ENCODE measurements around the gene JMY.
"Not testable (repeated sequence)": the region's sequence is repeated elsewhere in the genome, so short reads cannot be mapped to it uniquely, and the experiment has no call there.

Gene JMY

DNA sequence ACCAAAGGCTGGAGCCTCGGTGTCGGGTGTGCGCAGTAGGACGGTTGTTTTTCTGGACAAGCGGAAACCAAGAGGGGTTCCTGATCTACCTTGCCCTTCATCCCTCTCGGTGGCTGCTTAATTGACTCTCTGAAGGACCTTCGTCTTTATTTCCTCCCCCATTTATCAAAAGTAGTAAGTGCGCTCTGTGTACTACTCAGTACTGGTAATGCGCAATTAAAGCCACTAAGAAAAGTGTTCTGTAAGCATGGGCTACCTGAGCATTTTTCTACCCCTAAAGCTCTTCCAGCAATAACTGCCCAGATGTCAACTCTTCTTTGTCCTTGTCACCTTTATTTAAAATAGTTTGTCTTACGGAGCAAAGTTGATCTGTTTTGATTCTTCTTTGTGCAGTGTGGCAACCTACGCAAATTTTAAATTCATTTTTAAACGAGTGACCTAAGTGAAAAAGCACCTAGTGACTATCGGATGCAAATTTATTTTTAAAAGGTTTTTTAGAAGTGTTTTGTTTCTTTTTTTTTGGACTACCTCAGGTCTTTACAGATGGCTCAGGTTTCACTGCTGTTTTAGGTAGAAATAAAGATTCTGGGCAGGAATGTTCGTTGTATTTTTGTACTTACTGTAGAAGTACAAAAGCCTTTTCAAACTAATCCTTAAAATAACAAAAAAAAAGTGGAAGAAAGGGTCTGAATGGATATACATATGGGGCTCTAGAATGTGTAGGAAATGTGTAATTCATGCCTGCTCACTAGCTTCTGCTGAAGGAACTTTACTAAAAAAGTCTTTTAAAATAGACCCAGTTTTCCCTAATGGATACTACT is 2.0 kb downstream of the JMY start:
- no peak for DNase-seq (ENCODE audit: low read depth)

DNA sequence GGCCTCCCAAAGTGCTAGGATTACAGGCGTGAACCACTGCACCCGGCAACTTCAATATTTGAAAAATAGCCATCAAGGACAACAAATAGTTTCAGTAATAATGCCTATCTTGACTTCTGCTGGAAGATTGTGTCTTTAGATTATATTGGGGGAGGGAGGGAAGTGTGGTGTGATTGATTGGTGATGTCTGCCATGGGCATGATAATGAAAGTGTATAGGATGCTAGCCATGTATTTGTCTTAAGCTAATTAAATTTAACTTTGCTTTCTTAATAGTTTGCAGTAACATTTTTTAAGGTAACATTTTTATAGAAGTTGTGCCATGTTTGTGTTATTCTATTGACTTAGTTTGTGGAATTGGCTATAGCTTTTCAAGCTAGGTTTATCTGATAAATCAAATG is 4.6 kb downstream of the JMY start:
- DNase-seq (ENCODE audit: low read depth), result no peak

DNA sequence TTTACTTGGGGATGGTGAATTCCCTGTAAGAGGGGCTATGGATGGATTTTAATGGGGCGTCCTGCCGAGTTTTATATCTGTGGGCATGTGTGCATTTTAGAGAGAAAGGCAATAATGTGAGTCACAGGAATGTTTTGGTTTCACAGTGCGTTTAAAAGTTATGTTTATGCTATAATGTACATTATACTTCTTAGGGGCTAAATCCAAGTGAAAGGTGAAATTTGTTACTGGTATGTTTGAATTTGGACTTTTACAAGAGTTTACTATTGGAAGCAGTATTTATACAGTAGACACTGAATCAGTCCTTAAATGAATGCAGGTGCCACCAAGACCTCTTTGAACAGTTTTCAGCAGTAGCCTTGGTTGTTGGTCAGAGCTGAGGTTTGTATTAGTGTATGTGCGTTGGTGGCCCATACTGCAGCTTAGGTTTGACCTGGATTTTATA is 5.6 kb downstream of the JMY start:
- DNase-seq (ENCODE audit: low read depth), result no peak

DNA sequence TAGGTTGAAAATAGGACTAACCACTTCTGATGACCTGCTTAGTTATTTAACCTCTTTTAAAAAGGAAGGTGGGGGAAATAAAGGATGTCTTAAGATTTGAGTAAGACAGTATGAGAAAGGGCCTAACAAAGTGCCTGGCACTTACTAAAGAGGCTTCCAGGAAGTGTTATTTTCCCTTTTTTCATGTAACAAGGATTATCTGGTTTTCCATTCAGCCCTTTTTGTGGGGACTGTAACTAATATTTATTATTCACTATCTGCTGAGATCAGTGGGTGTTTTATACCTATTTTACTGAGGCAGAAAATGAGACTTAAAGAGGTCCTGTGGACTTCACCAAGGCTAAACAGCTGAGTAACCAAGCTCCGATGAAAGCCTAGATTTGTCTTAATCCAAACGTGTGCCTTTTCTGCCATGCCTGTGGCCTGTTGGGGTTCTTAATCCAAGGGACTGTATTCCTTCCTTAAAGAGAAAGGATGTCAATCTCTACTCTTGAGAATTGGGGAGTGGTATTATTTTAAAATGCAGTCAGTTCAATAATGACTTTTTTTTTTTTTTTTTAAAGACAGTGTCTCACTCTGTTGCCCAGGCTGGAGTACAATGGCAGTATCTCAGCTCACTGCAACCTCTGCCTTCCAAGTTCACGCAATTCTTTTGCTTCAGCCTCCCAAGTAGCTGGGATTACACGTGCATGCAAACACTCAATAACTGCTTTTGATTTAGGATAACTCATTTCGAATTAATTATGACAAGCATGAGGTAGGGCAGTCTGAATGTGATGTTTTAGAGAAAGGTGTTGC is 6.5 kb downstream of the JMY start:
- DNase-seq (ENCODE audit: low read depth), result no peak

DNA sequence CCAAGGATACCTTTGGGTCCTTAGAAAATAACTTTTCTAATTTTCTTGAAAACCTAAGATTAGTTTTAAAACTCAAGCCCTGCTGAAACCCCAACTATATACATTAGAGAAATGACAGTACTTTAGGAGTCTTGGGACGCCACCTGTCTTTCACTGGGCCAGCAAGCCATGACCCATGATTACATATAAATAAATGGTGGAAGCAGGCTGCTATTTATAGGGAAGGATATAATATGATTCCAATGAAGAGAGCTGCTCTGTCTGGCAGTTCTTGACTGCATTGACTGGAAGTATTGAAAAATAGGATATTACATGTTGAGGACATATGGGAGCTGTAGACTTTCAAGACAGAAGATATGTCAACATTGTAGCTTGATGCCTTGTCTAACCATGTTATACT is 7.3 kb downstream of the JMY start:
- DNase-seq (ENCODE audit: low read depth), result no peak

DNA sequence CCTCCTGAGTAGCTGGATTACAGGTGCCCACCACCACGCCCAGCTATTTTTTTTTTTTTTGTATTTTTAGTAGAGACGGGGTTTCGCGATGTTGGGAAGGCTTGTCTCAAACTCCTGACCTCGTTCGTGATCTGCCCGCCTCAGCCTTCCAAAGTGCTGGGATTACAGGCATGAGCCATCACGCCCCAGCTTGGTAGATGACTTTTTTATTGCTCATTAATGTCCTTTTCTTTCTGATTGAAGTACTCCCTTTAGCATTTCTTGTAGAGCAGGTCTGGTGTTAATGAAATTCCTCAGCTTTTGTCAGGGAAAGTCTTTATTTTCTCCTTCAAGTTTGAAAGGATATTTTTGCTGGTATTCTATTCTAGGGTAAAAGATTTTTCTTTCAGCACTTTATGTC is 18.1 kb downstream of the JMY start:
- DNase-seq (ENCODE audit: low read depth), result not testable (repeated sequence)

DNA sequence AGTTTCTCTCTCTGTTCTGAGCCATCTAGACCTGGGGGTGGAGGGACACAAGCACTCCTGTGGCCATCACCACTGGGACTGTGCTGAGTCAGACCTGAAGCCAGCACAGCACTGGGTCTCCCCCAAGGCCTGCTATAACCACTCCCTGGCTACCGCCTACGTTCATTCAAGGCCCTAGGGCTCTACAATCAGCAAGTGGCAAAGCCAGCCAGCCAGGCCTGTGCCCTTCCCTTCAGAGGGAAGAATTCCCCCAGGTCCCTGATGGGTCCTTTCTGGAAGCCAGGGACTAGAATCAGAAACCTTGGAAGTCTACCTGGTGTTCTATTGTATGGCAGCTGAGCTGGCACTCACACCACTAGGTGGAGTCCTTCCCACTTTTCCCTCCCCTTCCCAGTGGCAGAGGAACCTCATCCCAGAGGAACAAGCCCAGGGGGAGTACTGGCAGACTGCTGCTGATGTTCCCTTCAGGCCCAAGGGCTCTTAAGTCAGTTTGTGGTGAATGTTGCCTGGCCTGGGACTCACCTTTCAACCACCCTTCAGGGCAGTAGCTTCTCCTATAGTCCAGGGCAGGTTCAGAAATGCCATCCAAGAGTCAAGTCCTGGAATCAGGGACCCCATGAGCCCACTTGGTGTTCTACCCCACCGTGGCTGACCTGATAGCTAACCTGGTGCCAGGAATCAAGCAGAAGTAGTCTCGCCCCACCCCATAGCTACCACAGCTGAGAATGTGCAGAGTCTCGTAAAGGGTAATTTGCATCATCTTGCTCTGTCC is 20.0 kb downstream of the JMY start:
- DNase-seq (ENCODE audit: low read depth), result no peak

DNA sequence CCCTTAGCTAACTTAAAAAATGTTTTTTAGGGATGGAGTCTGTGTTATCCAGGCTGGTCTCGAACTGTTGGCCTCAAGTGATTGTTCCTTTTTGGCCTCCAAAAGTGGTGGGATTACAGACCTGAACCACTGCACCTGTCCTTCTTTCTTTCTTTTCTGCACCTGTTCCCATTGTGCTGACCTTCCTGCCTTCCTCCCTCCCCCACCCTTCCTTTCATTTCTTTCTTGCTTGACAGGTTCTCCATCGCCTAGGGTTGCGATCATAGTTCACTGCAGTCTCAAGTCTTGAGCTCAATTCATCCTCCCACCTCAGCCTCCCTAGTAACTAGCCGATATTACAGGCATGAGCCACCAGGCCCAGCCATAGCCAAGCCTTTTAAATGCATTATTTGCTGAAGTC is 20.6 kb downstream of the JMY start:
- DNase-seq (ENCODE audit: low read depth), result no peak

DNA sequence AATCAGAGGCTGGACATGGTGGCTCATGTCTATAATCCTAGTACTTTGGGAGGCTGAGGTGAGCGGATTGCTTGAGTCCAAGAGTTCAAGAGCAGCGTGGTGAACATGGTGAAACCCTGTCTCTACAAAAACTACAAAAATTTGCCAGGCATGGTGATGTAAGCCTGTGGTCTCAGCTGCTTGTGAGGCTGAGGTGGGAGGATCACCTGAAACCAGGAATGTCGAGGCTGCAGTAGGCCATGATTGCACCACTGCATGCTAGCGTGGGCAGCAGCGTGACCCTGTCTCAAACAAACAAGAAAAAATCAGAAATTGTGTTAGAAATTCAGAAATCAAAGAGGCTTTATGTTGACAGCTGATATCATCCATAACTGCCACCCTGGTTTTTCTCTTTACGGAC is 21.4 kb downstream of the JMY start:
- DNase-seq (ENCODE audit: low read depth), result no peak

DNA sequence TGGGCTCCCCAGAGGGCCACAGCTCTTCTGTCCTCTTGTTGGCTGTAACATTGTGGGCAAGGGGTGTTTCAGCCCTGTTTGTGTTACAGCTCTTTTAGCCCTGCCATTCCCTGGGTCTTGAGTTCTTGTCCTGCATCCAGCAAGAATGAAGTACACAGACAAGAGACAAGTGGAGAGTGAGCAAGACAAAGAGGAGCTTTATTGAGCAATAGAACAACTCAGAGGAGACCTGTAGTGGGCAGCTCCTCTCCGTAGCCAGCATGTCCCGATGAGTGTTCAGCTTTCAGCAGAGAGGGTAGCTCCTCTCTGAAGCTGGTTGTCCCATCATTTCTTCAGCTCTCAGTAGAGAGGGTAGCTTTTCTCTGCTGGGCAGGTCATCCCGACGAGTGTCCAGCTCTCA is 22.9 kb downstream of the JMY start:
- DNase-seq (ENCODE audit: low read depth), result no peak

DNA sequence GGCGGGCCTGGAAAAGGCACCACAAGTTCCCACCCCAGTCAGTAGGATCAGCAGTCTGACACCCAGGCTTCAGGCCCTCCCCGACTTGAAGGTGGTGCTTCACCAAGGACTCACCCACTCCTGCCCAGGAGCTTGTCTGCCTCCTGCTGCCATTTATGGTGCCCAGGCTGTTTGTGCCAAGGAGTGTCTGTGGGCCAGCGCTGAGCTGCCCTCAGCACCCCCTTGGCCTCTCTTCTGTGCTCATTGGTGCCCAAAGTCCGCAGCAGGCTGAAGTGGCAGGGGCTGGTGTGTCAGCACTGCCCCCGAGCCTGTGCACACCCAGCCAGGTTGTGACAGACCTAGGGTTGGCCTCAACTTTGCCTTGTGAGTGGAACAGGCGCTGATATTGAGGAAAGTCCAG is 23.5 kb downstream of the JMY start:
- DNase-seq (ENCODE audit: low read depth), result no peak

DNA sequence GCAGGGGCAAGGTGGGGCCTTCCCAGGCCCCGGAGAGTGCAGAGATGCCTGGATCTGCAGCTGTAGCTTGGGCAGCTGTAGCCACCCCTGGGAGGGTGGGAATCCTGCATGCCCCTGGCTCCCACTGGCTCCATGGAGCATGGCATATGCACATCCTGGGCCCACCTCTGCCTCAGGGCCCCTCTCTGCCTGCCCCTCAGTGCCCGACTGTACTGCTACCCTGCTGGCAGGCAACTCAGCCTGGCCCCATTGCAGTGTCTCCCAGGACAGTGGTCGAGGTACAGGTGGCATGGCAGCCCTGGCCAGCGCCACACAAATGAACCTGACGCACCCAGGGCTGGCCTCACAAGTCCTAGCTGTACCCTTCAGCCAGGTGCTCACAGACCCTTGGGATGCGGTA is 23.9 kb downstream of the JMY start:
- no peak for DNase-seq (ENCODE audit: low read depth)

DNA sequence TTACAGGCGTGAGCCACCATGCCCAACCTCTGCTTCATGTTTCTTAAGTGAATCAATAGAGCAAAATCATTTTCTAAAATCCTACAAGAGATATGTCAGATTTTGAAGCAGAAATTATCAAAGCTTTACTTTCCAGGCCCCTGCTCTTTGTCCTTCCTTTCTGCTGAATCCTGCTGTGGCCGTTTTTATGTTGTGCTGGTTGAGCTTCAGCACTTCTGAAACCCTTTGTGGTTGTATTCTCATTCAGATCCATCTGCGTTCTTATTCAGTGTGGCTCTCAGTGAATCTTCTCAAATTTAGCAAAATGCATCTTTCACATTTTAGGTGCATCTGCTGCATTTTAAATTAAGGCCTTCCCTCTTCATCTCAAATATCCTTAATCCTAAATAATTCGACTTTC is 26.0 kb downstream of the JMY start:
- no peak for DNase-seq (ENCODE audit: low read depth)

DNA sequence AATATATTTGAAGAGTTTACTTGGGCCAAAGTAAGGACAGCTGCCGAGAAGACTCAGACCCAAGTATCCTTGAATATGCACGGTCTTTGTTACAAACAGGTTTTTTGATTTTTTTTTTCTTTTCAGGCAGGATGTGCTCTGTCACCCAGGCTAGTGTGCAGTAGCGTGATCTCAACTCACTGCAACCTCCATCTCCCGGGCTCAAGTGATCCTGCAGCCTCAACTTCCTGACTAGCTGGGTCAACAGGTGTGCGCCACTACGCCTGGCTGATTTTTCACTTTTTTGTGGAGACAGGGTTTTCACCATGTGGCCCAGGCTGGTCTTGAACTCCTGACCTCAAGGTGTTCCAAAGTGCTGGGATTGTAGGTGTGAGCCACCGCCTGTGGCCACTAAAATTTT is 27.4 kb downstream of the JMY start:
- DNase-seq (ENCODE audit: low read depth), result no peak

DNA sequence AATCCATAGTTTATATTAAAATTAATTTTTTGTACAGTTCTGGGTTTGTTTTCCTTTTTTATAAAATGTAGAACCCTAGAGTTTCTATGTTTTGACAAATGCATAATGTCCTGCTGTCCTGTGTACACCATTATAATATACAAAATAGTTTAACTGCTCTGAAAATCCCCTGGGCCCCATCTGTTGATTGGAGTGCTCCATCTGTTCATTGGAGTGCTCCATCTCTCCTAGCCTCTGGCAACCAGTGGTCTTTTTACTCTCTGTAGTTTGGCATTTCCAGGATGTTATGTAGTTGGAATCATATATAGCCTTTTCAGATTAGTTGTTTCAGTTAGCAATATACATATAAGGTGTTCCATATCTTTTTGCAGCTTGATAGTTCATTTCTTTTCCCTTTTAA is 31.2 kb downstream of the JMY start:
- no peak for DNase-seq (ENCODE audit: low read depth)

DNA sequence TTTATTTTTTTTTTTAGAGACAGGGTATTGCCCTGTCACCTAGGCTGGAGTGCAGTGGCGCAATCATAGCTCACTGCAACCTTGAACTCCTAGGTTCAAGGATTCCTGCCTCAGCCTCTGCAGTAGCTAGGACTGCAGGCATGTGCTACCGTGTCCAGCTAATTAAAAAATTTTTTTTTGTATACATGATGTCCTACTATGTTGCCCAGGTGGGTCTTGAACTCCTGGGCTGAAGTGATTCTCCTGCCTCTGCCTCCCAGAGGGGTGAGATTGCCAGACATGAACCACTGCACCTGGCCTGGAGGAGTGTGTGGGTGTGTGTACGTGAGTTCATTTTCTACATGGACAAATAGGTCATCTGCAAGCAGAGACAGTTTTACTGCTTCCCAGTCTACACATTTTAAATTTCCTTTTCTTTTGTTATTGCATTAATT is 33.8 kb downstream of the JMY start:
- no peak for DNase-seq (ENCODE audit: low read depth)

DNA sequence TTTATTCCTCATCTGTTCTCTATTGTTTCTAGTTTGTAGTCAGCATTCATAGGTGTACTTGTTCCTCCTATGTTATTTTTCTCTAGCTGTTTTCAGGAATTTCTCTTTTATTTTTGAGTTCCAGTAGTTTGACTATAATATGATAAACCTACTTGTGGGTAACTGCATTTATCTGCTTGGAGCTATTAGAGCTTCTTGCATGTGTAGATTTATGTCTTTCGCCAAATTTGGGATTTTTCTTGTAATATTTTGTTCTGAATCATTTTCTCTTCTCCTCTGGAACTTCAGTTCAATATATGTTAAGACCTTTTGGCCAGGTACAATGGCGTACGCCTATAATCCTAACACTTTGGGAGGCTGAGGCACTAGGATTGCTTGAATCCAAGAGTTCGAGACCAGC is 37.4 kb downstream of the JMY start:
- DNase-seq (ENCODE audit: low read depth), result no peak

DNA sequence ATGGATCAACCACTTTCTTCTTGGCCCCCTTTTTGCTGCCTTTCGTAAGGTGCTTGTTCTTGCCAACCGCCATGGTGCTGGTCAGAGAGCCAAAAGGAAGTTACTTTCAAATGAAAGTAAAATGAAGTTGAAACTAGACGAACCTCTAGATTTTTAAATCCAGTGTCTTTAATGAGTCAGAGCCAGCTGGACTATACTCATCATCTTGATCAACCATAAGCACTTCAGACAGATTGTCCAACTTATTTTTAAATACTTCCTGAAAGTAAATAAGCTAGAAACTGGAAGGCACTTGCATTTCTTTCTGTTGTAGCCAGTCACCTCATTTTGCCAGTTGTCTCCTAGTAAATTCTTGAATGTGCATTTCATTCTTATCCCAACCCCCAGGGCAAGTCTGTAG is 48.9 kb downstream of the JMY start:
- no peak for DNase-seq (ENCODE audit: low read depth)

DNA sequence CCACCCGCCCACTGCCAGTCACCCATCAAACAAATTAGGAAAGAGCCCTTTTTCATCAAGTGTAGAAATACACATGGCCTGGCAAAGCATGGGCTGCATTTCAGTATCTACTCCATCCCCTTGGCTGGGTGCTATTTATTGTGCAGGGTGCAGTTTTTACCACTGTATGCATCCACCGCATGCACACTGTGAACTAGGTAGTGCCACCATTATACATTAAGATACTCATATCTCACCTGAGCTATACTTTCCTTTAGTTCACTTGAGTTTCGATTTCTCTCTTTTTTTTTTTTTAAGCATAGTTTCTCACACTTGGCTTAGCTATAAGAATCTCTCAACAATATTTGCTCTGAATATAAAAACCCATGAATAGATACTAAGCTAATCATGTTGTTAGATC is 49.4 kb downstream of the JMY start:
- DNase-seq (ENCODE audit: low read depth), result no peak

DNA sequence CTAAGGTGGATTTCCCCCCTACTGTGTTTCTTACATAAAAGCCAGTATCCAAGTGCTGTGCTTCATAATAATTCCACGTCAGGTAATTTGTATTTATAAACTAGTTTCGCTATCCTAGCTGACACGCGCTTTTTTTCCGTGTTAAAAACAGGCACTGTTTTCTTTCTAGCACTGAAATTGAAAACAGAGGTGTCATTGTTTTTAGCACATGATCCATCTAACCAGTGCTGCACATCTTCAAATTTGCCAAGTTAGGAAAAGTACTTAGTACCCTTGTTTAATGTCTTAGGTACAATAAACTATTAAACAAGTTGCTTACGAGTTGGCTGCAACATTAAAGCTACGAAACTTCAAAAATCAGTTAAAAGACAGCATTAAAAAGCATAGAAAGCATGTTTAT is 49.9 kb downstream of the JMY start:
- no peak for DNase-seq (ENCODE audit: low read depth)

DNA sequence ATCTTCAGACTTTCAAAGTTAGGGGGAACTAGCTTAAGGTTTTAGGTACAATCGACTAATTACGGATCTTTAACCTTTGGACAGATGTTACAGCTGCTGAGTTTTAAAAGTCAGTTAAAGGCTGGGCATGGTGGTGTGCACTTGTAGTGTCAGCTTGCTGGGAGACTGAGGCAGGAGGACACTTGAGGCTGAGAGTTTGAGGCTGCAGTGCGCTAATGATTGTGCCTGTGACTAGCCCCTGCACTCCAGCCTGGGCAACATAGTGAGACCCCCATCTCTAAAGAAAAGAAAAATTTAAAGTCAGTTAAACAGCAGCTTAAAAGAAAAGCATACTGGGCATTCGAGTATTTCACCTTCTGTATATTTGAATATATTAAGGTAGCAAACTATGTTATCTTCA is 51.4 kb downstream of the JMY start:
- no peak for DNase-seq (ENCODE audit: low read depth)

DNA sequence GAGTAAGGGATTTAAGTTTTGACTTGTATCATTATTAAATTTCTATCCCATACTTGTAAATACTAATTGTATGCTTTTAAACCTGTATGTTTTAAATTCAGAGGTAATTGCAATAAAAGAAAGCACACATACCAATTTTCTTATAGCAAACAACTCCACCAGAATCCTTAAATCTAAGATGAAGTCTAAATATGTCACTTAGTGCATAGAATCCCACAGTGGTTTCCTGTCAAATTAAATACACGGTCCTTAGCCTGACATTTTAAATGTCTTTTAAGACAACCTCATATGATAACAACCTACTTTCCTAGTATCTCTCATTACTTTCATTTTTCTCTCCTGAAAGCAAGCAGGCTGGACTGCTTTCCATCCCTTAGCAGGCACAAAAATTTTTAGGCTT is 52.0 kb downstream of the JMY start:
- no peak for DNase-seq (ENCODE audit: low read depth)

DNA sequence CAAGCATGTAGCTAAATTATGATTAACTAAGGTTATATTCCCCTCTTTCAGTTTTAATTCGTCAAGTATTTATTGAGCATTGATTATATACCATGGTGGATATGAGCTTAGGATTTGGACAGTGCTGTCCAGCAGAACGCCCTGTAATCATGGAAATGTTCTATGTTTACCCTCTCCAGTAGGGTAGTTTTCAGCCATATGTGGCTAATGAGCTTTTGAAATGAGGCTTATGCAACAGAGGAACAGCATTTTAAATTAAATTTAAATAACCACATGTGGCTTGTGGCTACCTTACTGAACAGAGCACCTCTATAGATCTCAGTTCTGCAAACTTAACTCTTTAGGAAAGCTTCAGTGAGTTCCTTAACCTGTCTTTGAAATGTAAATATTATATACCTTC is 59.1 kb downstream of the JMY start:
- DNase-seq (ENCODE audit: low read depth), result no peak

Data from HS-5 (cell line).